Stimulated activated effector memory CD8-positive, alpha-beta T cell treated with anti-CD3 and anti-CD28 coated beads, Interleukin-12 subunit alpha, Interleukin-12 subunit beta, amount 100 ng/mL, for 72 hours (primary cell): Measurements from ENCODE around the gene MAGIX.
A peak's percentile ranks its signal among the peaks of the same experiment; 100 is the strongest.

ENCODE experiments used
- ATAC-seq: fragments of 150-1000 bp; cut with Tn5 transposase; 2 replicates; pipeline ENCODE4 v1.10.0; 2021
- DNase-seq, 2 donors: peaks; one replicate each; pipeline ENCODE4 v3.0.0; 2021 to 2022; ENCODE audit warnings: low spot score in 2 of 2
- H3K27ac Mint-ChIP-seq: one replicate; pipeline ENCODE4 v1.8.0; 2022; ENCODE audit warnings: mild to moderate bottlenecking, mixed read lengths
- H3K36me3 Mint-ChIP-seq: one replicate; pipeline ENCODE4 v1.8.0; 2022; ENCODE audit warnings: mild to moderate bottlenecking, mixed read lengths
- H3K4me1 Mint-ChIP-seq: one replicate; pipeline ENCODE4 v1.8.0; 2022; ENCODE audit warnings: mixed read lengths
- H3K4me3 Mint-ChIP-seq: one replicate; pipeline ENCODE4 v1.8.0; 2022; ENCODE audit warnings: mild to moderate bottlenecking, mixed read lengths
- H3K9me3 Mint-ChIP-seq: one replicate; pipeline ENCODE4 v1.8.0; 2022; ENCODE audit warnings: mixed read lengths

MAGIX gene

GRCh38 chrX:49202022-49202421, 39.5 kb downstream of the MAGIX start:
- no peak overlapping the region for H3K4me3 Mint-ChIP-seq
- peaks cover 17% of the 10 kb centered on the region for H3K4me1 Mint-ChIP-seq
- no peak overlapping the region for H3K27ac Mint-ChIP-seq
- H3K9me3 Mint-ChIP-seq = no peaks in the 10 kb centered on the region
- ATAC-seq = no peak
- no peak for DNase-seq
- H3K36me3 Mint-ChIP-seq = peaks cover 6% of the 10 kb centered on the region

DNA sequence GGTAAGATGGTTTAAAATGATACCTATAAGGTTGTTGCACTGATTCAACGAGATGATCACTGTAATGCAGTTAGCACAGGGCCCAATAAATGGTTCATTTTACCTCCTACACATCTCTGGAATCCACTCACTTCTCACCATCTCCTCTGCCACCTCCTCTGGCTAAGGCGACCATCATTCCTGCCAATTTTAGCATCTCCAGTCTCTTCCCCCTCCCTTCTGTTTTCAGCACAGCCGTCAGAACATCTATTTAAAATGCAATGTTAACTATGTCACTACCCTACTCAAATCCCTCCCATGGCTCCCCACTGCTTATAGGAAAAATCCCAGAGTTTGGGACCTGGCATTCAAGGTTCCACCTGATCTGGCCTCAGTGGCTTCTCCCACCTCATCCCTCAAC, 41.0 kb downstream of the MAGIX start:
- H3K4me3 Mint-ChIP-seq = no peak overlapping the region
- H3K36me3 Mint-ChIP-seq = no peaks in the 10 kb centered on the region
- H3K4me1 Mint-ChIP-seq = peaks cover 8% of the 10 kb centered on the region
- ATAC-seq (no peak), DNase-seq (no peak)
- H3K9me3 Mint-ChIP-seq = no peaks in the 10 kb centered on the region
- H3K27ac Mint-ChIP-seq = peak overlapping the region; percentile 70

- H3K4me1 Mint-ChIP-seq = peaks cover 4% of the 10 kb centered on the region
- no peaks in the 10 kb centered on the region for H3K9me3 Mint-ChIP-seq
- DNase-seq = no peak
- H3K36me3 Mint-ChIP-seq = no peaks in the 10 kb centered on the region
- no peak overlapping the region for H3K4me3 Mint-ChIP-seq
- peak overlapping the region; percentile 70 for H3K27ac Mint-ChIP-seq
- ATAC-seq = no peak
These were observed 41.5 kb downstream of the MAGIX start for GRCh38 chrX:49204017-49204416.

DNA sequence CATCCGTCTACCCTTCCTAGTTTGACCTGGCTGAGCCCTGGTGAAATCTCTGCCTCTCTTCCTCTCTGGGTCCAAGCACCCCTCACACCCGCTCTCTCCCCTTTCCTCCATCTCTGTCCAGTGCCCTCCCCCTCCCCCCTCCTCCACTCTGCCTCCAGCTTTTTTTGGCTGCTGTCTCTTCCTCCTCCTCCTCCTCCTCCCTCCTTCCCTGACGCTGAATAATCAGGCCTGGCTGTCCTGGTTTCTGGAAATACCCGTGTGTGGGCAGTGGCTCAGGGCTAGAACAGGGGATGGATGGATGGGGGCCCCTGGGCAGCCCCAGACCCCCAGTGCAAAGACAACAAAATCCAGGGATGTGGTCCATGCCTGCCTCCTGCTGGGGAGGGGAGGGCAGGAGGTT, 42.2 kb downstream of the MAGIX start:
- no peaks in the 10 kb centered on the region for H3K36me3 Mint-ChIP-seq
- ATAC-seq (no peak), DNase-seq (no peak)
- H3K4me3 Mint-ChIP-seq = no peak overlapping the region
- H3K4me1 Mint-ChIP-seq = no peaks in the 10 kb centered on the region
- H3K9me3 Mint-ChIP-seq = no peaks in the 10 kb centered on the region
- no peak overlapping the region for H3K27ac Mint-ChIP-seq

- DNase-seq = no peak
- Mint-ChIP-seq H3K27ac (no peak overlapping the region), H3K9me3 (no peaks in the 10 kb centered on the region), H3K4me1 (no peaks in the 10 kb centered on the region), H3K4me3 (no peak overlapping the region), H3K36me3 (no peaks in the 10 kb centered on the region)
- ATAC-seq = no peak
These were observed 42.9 kb downstream of the MAGIX start for GRCh38 chrX:49205443-49205842.

DNA sequence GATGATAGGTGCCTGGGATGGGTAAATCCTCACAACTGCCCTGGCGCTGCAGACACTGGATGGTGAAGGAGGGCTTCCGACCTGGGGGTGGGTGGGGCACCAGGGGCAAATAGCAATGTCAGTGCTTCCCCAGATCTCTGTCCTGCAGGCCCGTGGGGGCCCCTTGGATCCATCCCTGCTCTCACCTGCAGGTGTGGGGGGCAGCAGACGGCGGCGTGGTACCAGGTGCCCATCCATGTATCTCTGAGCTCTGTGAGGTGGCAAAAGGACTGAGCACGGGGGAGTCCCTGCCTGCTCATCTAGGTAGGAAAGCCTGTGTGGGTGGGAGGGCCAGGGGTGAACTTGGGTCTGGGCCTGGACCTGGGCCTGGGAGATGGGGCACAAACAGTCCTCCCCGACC, 44.0 kb downstream of the MAGIX start:
- Mint-ChIP-seq H3K27ac (no peak overlapping the region), H3K4me1 (no peaks in the 10 kb centered on the region), H3K4me3 (no peak overlapping the region), H3K9me3 (no peaks in the 10 kb centered on the region), H3K36me3 (no peaks in the 10 kb centered on the region)
- ATAC-seq = no peak
- no peak for DNase-seq

GRCh38 chrX:49208399-49208798, 45.8 kb downstream of the MAGIX start:
- no peak overlapping the region for H3K27ac Mint-ChIP-seq
- ATAC-seq = no peak

DNA sequence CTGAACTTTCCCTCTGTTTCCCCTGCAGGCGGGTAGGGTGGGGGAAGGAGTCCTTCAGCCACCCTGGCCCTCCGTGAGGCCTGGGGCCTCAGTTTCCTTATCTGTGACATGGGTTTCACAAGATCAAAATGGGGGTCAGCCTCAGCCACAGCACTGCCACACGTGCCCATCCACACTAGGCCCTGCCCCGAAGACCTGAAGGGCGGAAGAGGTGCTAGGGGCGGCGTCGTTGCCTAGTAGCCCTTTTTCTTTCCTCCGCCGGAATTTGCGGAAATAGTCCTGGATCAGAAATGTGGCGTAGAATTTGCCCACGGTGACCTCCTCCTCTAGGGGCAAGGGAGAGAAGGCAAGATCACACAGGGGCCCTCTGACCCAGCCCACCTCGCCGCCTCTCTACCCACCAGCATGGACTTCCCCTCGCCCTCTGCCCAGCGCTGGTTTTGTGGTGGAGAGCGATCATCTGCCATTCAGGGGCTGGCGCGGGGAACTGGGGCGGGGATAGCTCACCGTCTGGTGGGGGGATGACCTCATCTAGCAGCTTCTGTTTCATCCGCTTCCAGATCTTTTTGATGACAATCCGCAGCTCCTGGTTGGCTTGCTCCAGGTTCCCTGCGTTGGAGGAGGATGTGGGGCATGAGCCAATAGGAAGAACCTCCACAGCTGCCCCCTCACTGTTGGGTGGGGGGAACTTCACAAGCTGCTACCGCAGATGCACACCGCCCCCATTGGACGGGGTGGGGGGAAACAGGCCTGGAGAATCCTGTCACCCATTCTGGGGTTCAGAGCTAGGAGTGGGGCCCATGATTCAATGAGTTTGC, 47.1 kb downstream of the MAGIX start:
- DNase-seq (no peak), ATAC-seq (no peak)
- Mint-ChIP-seq H3K9me3 (peaks cover 7% of the 10 kb centered on the region), H3K27ac (no peak overlapping the region), H3K4me3 (no peak overlapping the region), H3K36me3 (no peaks in the 10 kb centered on the region), H3K4me1 (no peaks in the 10 kb centered on the region)

More at GRCh38 chrX:49208399-49208798, 45.8 kb downstream of the MAGIX start:
- no peak for DNase-seq
- Mint-ChIP-seq H3K4me3 (no peak overlapping the region), H3K36me3 (no peaks in the 10 kb centered on the region), H3K9me3 (peaks cover 7% of the 10 kb centered on the region), H3K4me1 (no peaks in the 10 kb centered on the region)

GRCh38 chrX:49210406-49210805, 47.8 kb downstream of the MAGIX start:
- DNase-seq (no peak), ATAC-seq (no peak)
- H3K36me3 Mint-ChIP-seq = no peaks in the 10 kb centered on the region
- peaks cover 7% of the 10 kb centered on the region for H3K9me3 Mint-ChIP-seq
- H3K27ac Mint-ChIP-seq = no peak overlapping the region
- no peak overlapping the region for H3K4me3 Mint-ChIP-seq
- H3K4me1 Mint-ChIP-seq = no peaks in the 10 kb centered on the region

GRCh38 chrX:49211074-49211473, 48.5 kb downstream of the MAGIX start:
- Mint-ChIP-seq H3K27ac (no peak overlapping the region), H3K4me1 (no peaks in the 10 kb centered on the region), H3K4me3 (no peak overlapping the region), H3K9me3 (peaks cover 7% of the 10 kb centered on the region), H3K36me3 (no peaks in the 10 kb centered on the region)
- ATAC-seq (no peak), DNase-seq (no peak)

- Mint-ChIP-seq H3K27ac (no peak overlapping the region), H3K36me3 (no peaks in the 10 kb centered on the region), H3K9me3 (peaks cover 7% of the 10 kb centered on the region), H3K4me3 (no peak overlapping the region), H3K4me1 (no peaks in the 10 kb centered on the region)
- no peak for ATAC-seq
- no peak for DNase-seq
These were observed 49.7 kb downstream of the MAGIX start for GRCh38 chrX:49212209-49212608.

DNA sequence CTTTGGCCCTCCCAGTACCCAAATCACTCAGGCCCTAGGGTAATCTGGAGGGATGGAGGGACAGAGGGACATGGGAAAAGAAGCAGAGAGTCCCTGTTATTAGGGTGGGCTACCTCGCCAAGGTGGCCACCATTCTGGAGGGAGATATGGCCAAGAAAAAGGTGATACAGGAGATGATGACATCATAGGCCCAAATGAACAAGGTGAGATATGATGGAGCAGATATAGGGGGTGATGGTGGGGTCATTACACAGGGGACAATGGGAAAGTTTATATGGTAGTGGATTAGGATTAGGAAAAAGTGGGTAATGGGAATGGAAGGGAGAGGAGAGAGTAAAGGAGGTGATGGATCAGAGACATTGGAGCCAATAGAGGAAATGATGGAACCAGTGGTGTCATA, 50.3 kb downstream of the MAGIX start:
- no peaks in the 10 kb centered on the region for H3K36me3 Mint-ChIP-seq
- ATAC-seq (no peak), DNase-seq (no peak)
- no peak overlapping the region for H3K27ac Mint-ChIP-seq
- no peak overlapping the region for H3K4me3 Mint-ChIP-seq
- no peaks in the 10 kb centered on the region for H3K4me1 Mint-ChIP-seq
- H3K9me3 Mint-ChIP-seq = peaks cover 7% of the 10 kb centered on the region

- ATAC-seq (no peak), DNase-seq (no peak)
These were observed 51.9 kb downstream of the MAGIX start for GRCh38 chrX:49214416-49214815.

DNA sequence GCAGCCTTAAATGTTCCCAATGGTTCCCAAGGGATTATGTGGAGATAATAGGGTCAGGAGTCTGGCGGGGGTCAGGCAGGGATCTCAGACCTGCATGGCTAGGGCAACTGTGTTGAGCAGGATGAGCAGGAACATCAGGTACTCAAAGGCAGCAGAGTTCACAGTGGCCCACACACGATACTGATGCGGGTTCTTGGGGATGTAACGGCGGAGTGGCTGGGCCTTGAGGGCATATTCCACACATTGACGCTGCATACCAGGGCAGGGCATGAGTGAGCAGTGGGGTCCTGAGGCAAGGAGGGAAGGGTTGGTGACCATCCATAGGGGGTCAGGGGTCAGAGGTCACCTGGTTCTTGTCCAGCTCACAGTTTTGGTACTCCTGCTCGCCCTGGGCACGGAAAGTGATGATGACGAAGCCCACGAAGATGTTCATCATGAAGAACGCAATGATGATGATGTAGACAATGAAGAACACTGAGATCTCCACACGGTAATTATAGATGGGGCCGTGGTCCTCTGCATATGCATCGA, 52.5 kb downstream of the MAGIX start:
- no peak for ATAC-seq
- Mint-ChIP-seq H3K4me1 (no peaks in the 10 kb centered on the region), H3K27ac (no peak overlapping the region), H3K9me3 (peaks cover 7% of the 10 kb centered on the region), H3K36me3 (no peaks in the 10 kb centered on the region), H3K4me3 (no peak overlapping the region)
- no peak for DNase-seq

More at GRCh38 chrX:49214416-49214815, 51.9 kb downstream of the MAGIX start:
- Mint-ChIP-seq H3K4me3 (no peak overlapping the region), H3K27ac (no peak overlapping the region), H3K4me1 (no peaks in the 10 kb centered on the region), H3K36me3 (no peaks in the 10 kb centered on the region), H3K9me3 (peaks cover 7% of the 10 kb centered on the region)
